HG02759 (cell line): ENCODE results near the gene ELN.
A peak's percentile ranks its signal among the peaks of the same experiment; 100 is the strongest.

ENCODE experiments used
- ATAC-seq: cut with Tn5 transposase; IDR thresholded peaks from one replicate; pipeline ENCODE4 v1.9.1; 2021; ENCODE audit warnings: mild to moderate bottlenecking, moderate library complexity; ENCODE audit not compliant: unreplicated experiment

The ELN gene

GRCh38 chr7:74059681-74060588 is 32.0 kb downstream of the ELN start:
- ATAC-seq = no peak

GRCh38 chr7:74061840-74062539 is 34.0 kb downstream of the ELN start:
- ATAC-seq = no peak

- ATAC-seq = no peak
Measured at GRCh38 chr7:74063223-74063641, 35.3 kb downstream of the ELN start.

GRCh38 chr7:74063646-74064045 is 35.7 kb downstream of the ELN start:
- no peak for ATAC-seq

GRCh38 chr7:74064696-74065095 is 36.7 kb downstream of the ELN start:
- ATAC-seq = no peak

GRCh38 chr7:74066626-74067025 is 38.7 kb downstream of the ELN start:
- no peak for ATAC-seq

GRCh38 chr7:74068378-74069085 is 40.6 kb downstream of the ELN start:
- ATAC-seq = no peak

- ATAC-seq = no peak
Measured at GRCh38 chr7:74069086-74069541, 41.1 kb downstream of the ELN start.

GRCh38 chr7:74069790-74070618 is 42.0 kb downstream of the ELN start:
- no peak for ATAC-seq

- ATAC-seq = no peak
Measured at GRCh38 chr7:74070619-74070921, 42.6 kb downstream of the ELN start.

- no peak for ATAC-seq
Measured at GRCh38 chr7:74071121-74071520, 43.1 kb downstream of the ELN start.

- ATAC-seq = no peak
Measured at GRCh38 chr7:74074770-74075169, 46.8 kb downstream of the ELN start.

GRCh38 chr7:74078461-74078860 is 50.5 kb downstream of the ELN start:
- ATAC-seq = no peak

GRCh38 chr7:74082770-74083116 is 54.8 kb downstream of the ELN start:
- no peak for ATAC-seq

- peak; percentile 79 for ATAC-seq
Measured at GRCh38 chr7:74083117-74083876, 55.3 kb downstream of the ELN start, which contains the start of gene LIMK1. Gene LIMK1 (plus strand): TSS chr7:74083804. CDS start chr7:74083991, 187 bp downstream.

GRCh38 chr7:74083928-74084721 is 56.2 kb downstream of the ELN start:
- peak; percentile 57 for ATAC-seq

- ATAC-seq = no peak
Measured at GRCh38 chr7:74084722-74085578, 57.0 kb downstream of the ELN start.

GRCh38 chr7:74087791-74088453 is 59.9 kb downstream of the ELN start:
- no peak for ATAC-seq
